ENCODE results near the gene PMIS2.

The PMIS2 gene

DNA sequence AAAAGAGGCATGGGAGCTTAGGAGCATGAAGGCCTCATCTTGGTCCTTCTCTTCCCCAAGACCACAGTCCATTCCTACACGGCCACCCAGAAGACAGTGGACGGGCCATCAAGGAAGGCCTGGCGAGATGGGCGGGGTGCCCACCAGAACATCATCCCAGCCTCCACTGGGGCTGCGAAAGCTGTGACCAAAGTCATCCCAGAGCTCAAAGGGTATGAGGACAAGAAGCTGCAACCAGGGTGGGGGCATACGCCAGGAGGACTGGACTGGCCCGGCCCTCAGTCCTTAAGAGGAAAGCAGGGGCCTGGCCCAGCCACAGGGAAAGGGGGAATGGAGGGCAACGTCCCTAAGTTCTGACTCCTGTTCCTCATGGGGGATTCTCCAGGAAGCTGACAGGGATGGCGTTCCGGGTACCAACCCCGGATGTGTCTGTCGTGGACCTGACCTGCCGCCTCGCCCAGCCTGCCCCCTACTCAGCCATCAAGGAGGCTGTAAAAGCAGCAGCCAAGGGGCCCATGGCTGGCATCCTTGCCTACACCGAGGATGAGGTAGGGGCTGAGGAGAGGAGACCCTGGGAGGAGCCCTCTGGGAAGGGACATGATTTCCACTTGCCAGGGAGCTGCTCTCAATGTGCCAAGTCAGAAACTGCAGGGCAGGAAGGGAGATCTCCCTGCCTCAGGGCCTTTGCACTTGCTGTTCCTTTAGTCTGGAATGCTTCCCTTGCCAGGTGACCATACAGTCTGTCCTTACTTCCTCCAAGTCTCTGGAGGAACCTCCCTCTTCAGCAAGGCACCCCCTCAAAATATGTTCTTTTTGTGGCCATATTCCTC lies 42.5 kb upstream of the PMIS2 start:
- H3K36me3 ChIP-seq (replicated peaks) = peaks cover 2% of the 10 kb centered on the region
- no peaks in the 10 kb centered on the region for H3K27me3 ChIP-seq (replicated peaks)
- in situ Hi-C loops (cut with HindIII; ENCODE audit: low pct_ligation_motif_present, low sequenced_read_pairs) = no loop called here
- no peak overlapping the region for H3K27ac ChIP-seq
- H3K4me3 ChIP-seq (ENCODE audit: low read depth, low read length) = no peak overlapping the region
- TF ChIP-seq, protein P1, sequence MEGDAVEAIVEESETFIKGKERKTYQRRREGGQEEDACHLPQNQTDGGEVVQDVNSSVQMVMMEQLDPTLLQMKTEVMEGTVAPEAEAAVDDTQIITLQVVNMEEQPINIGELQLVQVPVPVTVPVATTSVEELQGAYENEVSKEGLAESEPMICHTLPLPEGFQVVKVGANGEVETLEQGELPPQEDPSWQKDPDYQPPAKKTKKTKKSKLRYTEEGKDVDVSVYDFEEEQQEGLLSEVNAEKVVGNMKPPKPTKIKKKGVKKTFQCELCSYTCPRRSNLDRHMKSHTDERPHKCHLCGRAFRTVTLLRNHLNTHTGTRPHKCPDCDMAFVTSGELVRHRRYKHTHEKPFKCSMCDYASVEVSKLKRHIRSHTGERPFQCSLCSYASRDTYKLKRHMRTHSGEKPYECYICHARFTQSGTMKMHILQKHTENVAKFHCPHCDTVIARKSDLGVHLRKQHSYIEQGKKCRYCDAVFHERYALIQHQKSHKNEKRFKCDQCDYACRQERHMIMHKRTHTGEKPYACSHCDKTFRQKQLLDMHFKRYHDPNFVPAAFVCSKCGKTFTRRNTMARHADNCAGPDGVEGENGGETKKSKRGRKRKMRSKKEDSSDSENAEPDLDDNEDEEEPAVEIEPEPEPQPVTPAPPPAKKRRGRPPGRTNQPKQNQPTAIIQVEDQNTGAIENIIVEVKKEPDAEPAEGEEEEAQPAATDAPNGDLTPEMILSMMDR (IDR thresholded peaks at IDR 0.05; ENCODE audit: low read depth, low read length, missing control alignments) = no peak
- DNase-seq = no peak

- no peak overlapping the region for H3K27ac ChIP-seq
- no peaks in the 10 kb centered on the region for H3K27me3 ChIP-seq (replicated peaks)
- H3K4me3 ChIP-seq (ENCODE audit: low read depth, low read length) = peak overlapping the region; percentile 93
- TF ChIP-seq, protein P1 (IDR thresholded peaks at IDR 0.05; ENCODE audit: low read depth, low read length, missing control alignments) = no peak
- no peak for DNase-seq
- in situ Hi-C loops (cut with HindIII; ENCODE audit: low pct_ligation_motif_present, low sequenced_read_pairs) = no loop called here
- H3K36me3 ChIP-seq (replicated peaks) = peaks cover 2% of the 10 kb centered on the region
These were observed 41.7 kb upstream of the PMIS2 start for GRCh38 chr19:35544110-35544802.

DNA sequence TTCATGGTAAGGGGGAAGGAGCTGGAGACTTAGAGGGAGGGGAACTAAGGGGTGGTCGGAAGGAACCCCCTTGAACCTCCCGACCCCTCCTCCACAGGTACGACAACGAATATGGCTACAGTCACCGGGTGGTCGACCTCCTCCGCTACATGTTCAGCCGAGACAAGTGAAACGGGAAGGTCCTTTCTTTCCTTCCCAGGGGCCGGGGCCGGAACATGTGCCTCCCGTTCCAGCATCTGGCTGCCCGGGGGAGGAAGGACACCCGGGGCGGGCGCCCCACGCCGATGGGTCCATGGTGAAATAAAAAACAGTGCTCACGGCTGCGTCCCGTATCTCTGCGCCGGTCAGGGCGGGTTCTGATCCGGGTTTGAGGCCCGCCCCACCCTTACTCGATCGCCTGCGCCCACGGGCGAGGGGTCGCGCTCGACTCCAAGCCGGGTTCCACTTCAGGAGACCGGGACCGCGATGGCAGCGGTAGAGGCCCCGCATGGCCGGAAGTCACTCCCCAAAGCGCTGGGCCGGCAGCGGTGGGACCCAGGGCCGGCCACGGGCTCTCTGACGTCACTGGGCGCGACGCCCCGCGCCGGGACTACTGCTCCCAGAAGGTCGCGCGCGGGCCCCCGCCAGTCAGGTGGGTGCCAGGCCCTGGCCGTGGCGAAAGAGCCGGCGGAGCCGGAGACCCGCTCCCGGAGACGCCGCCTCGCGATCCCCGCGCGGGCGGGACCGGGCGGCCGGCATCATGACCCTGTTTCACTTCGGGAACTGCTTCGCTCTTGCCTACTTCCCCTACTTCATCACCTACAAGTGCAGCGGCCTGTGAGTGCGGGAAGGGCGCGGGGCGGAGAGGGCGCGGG lies 40.7 kb upstream of the PMIS2 start, which contains the start of gene TMEM147:
Gene TMEM147, plus strand, starts transcription at position 626 of the 854 bp plus-strand sequence. Its CDS starts 114 bp downstream, at position 740.
- Histone ChIP-seq H3K27me3 (replicated peaks) (no peaks in the 10 kb centered on the region), H3K4me3 (ENCODE audit: low read depth, low read length) (peak within 1 kb of the TSS; percentile 93), H3K27ac (peak within 1 kb of the TSS; percentile 92), H3K36me3 (replicated peaks) (peaks cover 2% of the 10 kb centered on the region)
- TF ChIP-seq, protein P1 (IDR thresholded peaks at IDR 0.05; ENCODE audit: low read depth, low read length, missing control alignments) = no peak
- peak; percentile 79 for DNase-seq
- in situ Hi-C loops (cut with HindIII; ENCODE audit: low pct_ligation_motif_present, low sequenced_read_pairs) = no loop called here

DNA sequence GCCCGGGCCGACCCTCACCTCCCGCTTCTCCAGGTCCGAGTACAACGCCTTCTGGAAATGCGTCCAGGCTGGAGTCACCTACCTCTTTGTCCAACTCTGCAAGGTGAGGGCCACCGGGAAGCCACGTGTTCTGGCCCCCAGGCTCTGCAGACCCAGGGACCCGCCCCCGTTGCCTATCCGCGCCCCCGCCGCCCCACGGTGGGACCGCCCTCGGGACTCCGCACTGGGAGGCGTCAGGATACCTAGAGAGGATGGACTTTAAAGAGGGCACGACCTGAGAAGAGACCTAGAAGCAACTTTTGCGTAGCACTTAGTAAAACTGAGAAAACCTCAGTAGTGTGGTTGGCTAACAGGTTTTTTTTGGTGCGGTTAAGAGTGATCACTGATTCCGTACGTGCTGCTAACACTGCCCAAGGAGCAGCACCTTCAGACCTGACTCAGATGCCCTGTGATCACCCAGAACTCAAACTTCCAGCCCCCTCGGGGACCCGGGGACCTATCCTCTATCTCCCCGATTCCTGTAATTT lies 40.1 kb upstream of the PMIS2 start:
- no peaks in the 10 kb centered on the region for H3K27me3 ChIP-seq (replicated peaks)
- peak overlapping the region; percentile 92 for H3K27ac ChIP-seq
- peaks cover 2% of the 10 kb centered on the region for H3K36me3 ChIP-seq (replicated peaks)
- H3K4me3 ChIP-seq (ENCODE audit: low read depth, low read length) = peak overlapping the region; percentile 93
- no peak for DNase-seq
- TF ChIP-seq, protein P1 (IDR thresholded peaks at IDR 0.05; ENCODE audit: low read depth, low read length, missing control alignments) = no peak
- in situ Hi-C loops (cut with HindIII; ENCODE audit: low pct_ligation_motif_present, low sequenced_read_pairs) = no loop called here

DNA sequence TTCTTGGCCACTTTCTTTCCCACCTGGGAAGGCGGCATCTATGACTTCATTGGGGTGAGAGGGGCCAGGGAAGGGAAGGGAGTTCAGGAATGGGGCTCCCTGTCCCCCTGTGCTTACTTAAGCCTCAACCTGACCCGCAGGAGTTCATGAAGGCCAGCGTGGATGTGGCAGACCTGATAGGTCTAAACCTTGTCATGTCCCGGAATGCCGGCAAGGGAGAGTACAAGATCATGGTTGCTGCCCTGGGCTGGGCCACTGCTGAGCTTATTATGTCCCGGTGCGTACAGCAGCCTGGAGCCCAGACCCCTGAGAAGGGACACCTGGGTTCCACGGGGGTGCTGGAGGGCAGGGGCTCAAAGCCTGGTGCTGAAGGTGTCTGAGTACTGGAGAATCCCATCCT lies 39.4 kb upstream of the PMIS2 start:
- in situ Hi-C loops (cut with HindIII; ENCODE audit: low pct_ligation_motif_present, low sequenced_read_pairs) = no loop called here
- no peaks in the 10 kb centered on the region for H3K27me3 ChIP-seq (replicated peaks)
- no peak for DNase-seq
- TF ChIP-seq, protein P1 (IDR thresholded peaks at IDR 0.05; ENCODE audit: low read depth, low read length, missing control alignments) = no peak
- H3K36me3 ChIP-seq (replicated peaks) = peaks cover 2% of the 10 kb centered on the region
- H3K4me3 ChIP-seq (ENCODE audit: low read depth, low read length) = peak overlapping the region; percentile 93
- H3K27ac ChIP-seq = no peak overlapping the region
